KMS-11 (cell line): Measurements from ENCODE around the gene LOXL3.

Experiments used
- H2AFZ ChIP-seq: fragments of 200-600 bp; sonication (generic); 2 replicates; pipeline ENCODE4 v1.6.1; 2016; ENCODE audit warnings: antibody characterized with exemption, mixed run types, low read depth
- H3K27ac ChIP-seq: fragments of 200-600 bp; sonication (generic); 2 replicates; pipeline ENCODE4 v1.6.1; 2016; ENCODE audit warnings: mild to moderate bottlenecking, mixed run types
- H3K27me3 ChIP-seq: fragments of 200-600 bp; sonication (generic); 2 replicates; pipeline ENCODE4 v1.6.1; 2017; ENCODE audit warnings: mild to moderate bottlenecking, low read depth, mixed run types, moderate library complexity; ENCODE audit not compliant: insufficient read depth
- H3K36me3 ChIP-seq: fragments of 200-600 bp; sonication (generic); 2 replicates; pipeline ENCODE4 v1.6.1; 2017; ENCODE audit warnings: mild to moderate bottlenecking, mixed run types; ENCODE audit not compliant: insufficient read depth
- H3K4me1 ChIP-seq: fragments of 200-600 bp; sonication (generic); 2 replicates; pipeline ENCODE4 v1.6.1; 2016; ENCODE audit warnings: mild to moderate bottlenecking, low read depth, mixed run types; ENCODE audit not compliant: poor library complexity, severe bottlenecking
- H3K4me2 ChIP-seq: fragments of 200-600 bp; sonication (generic); 2 replicates; pipeline ENCODE4 v1.7.0; 2016; ENCODE audit warnings: mild to moderate bottlenecking, mixed run types
- H3K4me3 ChIP-seq: fragments of 200-600 bp; sonication (generic); IDR thresholded peaks from 2 replicates; pipeline ENCODE4 v1.6.1; 2017; ENCODE audit warnings: low read depth, low read length, mixed read lengths; ENCODE audit not compliant: insufficient read depth
- H3K79me2 ChIP-seq: fragments of 200-600 bp; sonication (generic); 2 replicates; pipeline ENCODE4 v1.6.1; 2016; ENCODE audit warnings: low read depth, mixed run types; ENCODE audit not compliant: insufficient read depth
- H3K9ac ChIP-seq: fragments of 200-600 bp; sonication (generic); 2 replicates; pipeline ENCODE4 v1.6.1; 2016; ENCODE audit warnings: mild to moderate bottlenecking, mixed run types
- H4K20me1 ChIP-seq: fragments of 200-600 bp; sonication (generic); 2 replicates; pipeline ENCODE4 v1.6.1; 2016; ENCODE audit warnings: mild to moderate bottlenecking, mixed run types; ENCODE audit not compliant: insufficient read depth
- TF ChIP-seq, protein P1 (sequence below): fragments of 200-600 bp; sonication (generic); conservative IDR thresholded peaks from 2 replicates; pipeline ENCODE4 v1.6.1; 2017; ENCODE audit warnings: low read depth, mild to moderate bottlenecking, antibody characterized with exemption, low read length, moderate library complexity, mixed read lengths

LOXL3 gene

DNA sequence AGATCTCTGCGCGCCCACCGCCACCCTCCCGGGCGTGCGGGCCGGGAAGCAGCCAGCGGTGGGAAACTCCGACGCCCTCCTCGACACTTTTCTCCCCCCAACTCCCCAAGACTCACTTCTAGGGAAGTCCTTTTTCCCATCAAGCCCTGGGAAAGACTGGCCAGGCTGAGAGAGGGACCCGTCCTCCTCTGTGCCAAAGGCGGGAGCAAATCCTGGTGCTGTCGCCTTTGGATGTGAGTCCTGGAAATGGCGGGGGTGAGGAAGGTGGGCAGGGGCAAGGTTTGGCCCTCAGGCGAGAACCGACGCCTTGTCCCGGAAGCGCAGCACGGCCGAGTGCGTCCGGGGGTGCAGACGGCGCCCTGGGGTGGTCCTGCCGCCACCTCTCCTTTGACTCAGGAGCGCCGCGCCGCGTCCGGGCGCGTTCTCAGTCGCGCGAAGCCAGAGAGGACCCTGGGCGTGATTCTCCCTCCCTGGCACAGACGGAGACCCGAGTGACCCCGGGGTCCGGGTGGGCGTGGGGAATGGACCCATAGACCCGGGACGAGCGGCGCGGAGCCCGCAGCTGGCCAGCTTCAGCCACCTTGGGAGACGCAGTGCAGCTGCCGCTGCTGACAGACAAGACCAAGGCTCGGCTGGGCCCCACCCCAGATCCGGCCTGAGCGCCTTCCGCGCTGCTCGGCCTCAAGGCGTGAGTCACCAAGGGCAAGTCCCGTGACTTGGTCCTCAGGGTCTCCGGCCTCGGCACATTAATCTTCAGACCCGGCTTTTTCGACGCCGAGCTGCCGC, 50.8 kb downstream of the LOXL3 start:
- Histone ChIP-seq H3K4me1 (peaks cover 23% of the 10 kb centered on the region), H3K4me2 (peak overlapping the region; percentile 96), H3K4me3 (no peak overlapping the region), H3K27me3 (peaks cover 12% of the 10 kb centered on the region; the same call in 1 of the 2 replicates), H3K27ac (no peak overlapping the region), H3K36me3 (no peaks in the 10 kb centered on the region), H4K20me1 (no peaks in the 10 kb centered on the region), H3K79me2 (peaks cover 13% of the 10 kb centered on the region), H3K9ac (peak overlapping the region; percentile 42; the same call in 1 of the 2 replicates), H2AFZ (peak overlapping the region; percentile 98)
- TF ChIP-seq, protein P1, sequence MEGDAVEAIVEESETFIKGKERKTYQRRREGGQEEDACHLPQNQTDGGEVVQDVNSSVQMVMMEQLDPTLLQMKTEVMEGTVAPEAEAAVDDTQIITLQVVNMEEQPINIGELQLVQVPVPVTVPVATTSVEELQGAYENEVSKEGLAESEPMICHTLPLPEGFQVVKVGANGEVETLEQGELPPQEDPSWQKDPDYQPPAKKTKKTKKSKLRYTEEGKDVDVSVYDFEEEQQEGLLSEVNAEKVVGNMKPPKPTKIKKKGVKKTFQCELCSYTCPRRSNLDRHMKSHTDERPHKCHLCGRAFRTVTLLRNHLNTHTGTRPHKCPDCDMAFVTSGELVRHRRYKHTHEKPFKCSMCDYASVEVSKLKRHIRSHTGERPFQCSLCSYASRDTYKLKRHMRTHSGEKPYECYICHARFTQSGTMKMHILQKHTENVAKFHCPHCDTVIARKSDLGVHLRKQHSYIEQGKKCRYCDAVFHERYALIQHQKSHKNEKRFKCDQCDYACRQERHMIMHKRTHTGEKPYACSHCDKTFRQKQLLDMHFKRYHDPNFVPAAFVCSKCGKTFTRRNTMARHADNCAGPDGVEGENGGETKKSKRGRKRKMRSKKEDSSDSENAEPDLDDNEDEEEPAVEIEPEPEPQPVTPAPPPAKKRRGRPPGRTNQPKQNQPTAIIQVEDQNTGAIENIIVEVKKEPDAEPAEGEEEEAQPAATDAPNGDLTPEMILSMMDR: peak; percentile 40

DNA sequence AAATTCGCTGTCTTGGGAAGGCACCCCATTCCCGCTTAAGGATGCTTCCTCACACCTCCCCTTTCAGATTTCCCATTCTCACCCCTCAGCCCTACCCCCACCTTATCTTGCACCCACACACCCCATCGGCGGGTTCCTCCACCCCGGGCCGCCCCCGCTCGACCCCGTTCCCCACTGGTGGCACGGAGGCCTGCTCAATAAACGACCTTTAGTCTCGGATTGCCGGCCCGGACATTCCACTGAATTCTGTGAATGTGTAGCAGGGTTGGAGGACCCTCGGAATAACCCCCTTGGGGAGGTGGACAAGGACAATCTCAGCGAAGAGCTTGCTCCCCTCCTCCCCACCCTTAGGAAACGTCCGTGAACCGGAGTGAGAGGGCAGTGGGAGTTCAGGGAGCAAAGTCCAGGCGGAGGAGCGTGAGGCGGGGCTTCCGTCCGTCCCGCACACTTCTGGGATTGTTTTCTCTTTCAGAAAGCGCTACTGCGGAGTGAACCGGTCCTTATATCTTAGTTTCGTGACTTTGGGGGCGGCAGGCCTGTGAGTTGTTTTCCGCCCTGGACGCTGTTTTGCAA, 51.5 kb downstream of the LOXL3 start:
- TF ChIP-seq, protein P1: no peak
- peaks cover 13% of the 10 kb centered on the region for H3K79me2 ChIP-seq
- H3K36me3 ChIP-seq: no peaks in the 10 kb centered on the region
- no peak overlapping the region for H3K4me3 ChIP-seq
- peak overlapping the region; percentile 96 for H3K4me2 ChIP-seq
- peaks cover 12% of the 10 kb centered on the region; the same call in 1 of the 2 replicates for H3K27me3 ChIP-seq
- no peak overlapping the region for H3K27ac ChIP-seq
- peak overlapping the region; percentile 98 for H2AFZ ChIP-seq
- H4K20me1 ChIP-seq: no peaks in the 10 kb centered on the region
- peaks cover 21% of the 10 kb centered on the region for H3K4me1 ChIP-seq
- H3K9ac ChIP-seq: peak overlapping the region; percentile 42; the same call in 1 of the 2 replicates

DNA sequence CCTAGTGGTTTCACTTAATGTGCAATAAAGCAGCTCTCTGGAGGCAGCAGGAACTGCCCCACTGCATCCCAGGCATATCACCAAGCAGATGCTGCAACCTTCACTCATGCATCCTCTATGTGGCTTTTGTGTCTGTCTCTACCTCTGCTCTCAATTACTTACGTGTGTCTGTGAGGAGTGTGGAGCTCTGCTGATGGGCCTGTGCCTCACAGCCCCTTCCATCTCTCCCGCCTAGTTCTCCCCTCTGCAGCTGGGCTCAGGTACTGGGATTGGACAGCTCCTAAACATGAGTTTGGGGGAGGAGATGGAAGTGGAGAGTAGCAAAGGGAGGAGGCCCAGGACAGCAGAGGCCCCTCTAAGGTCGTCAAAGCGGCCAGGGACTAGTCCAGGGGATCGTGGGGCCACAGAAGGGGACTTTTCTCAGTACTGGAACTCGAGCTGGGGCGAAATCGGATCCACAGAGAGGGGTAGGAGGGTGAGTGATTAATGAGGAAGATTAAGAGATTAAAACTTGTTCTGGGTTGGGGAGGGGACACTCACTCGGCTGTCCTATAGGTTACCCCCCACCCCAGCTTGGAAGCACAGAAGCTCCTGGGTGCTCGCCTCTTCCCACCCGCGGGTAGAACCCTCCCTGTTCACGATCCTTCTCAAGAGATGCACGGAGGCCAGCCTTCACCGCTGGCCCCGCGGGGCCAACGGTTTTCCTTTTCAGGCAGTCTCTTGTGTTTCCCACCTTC, 52.2 kb downstream of the LOXL3 start:
- Histone ChIP-seq H3K4me2 (no peak overlapping the region), H3K36me3 (no peaks in the 10 kb centered on the region), H2AFZ (no peak overlapping the region; the same call in 1 of the 2 replicates), H3K27me3 (peaks cover 12% of the 10 kb centered on the region; the same call in 1 of the 2 replicates), H3K27ac (no peak overlapping the region), H4K20me1 (no peaks in the 10 kb centered on the region), H3K4me3 (no peak overlapping the region), H3K79me2 (peaks cover 8% of the 10 kb centered on the region), H3K4me1 (peaks cover 19% of the 10 kb centered on the region), H3K9ac (no peak overlapping the region)
- TF ChIP-seq, protein P1: no peak

DNA sequence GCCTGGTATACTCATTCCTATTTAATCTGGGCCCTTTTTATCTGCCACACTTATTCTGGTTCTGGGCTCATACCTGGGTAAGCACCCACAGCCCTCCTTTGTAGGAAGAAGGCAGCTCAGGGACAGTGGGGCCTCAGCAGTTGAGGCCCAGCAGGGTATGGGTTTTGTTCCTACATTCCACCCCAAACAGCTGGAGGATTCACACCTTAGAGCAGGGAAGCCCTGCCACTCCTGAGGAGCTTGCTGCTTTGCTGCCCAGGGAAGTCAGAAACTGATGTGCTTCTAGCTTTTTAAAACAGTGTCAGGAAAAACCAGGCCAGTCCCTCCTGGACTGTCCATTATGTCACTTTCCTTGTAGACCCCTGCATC, 53.2 kb downstream of the LOXL3 start:
- TF ChIP-seq, protein P1: no peak
- H3K36me3 ChIP-seq: no peaks in the 10 kb centered on the region
- H3K27me3 ChIP-seq: peaks cover 12% of the 10 kb centered on the region; the same call in 1 of the 2 replicates
- H3K4me3 ChIP-seq: no peak overlapping the region
- H3K79me2 ChIP-seq: no peaks in the 10 kb centered on the region
- peaks cover 10% of the 10 kb centered on the region for H3K4me1 ChIP-seq
- no peaks in the 10 kb centered on the region for H4K20me1 ChIP-seq
- H3K4me2 ChIP-seq: no peak overlapping the region
- H3K27ac ChIP-seq: no peak overlapping the region
- H3K9ac ChIP-seq: no peak overlapping the region
- H2AFZ ChIP-seq: no peak overlapping the region
